ENCODE results near the gene AKAP11. TPM values are rescaled to one million over a fixed set of nuclear protein-coding genes. Genes with fewer than 3 reads are reported as not detected.

Gene AKAP11
- total RNA-seq, 1 donor from 2014 or later = 37.2 TPM

- ATAC-seq (no peak), DNase-seq (no peak)
- no peaks in the 10 kb centered on the region for H3K4me1 ChIP-seq
- H3K4me3 ChIP-seq = no peak overlapping the region
- H3K27me3 ChIP-seq = no peaks in the 10 kb centered on the region
- intact Hi-C loops (cut with DNase I) = no loop called here
- H3K9me3 ChIP-seq = no peaks in the 10 kb centered on the region
- H3K27ac ChIP-seq = no peak overlapping the region
- H3K36me3 ChIP-seq = peaks cover 13% of the 10 kb centered on the region
- no peak for TF ChIP-seq CTCF (IDR thresholded peaks at IDR 0.05)
Measured at GRCh38 chr13:42229287-42229686, 42.7 kb upstream of the AKAP11 start.

GRCh38 chr13:42232671-42233070 is 39.3 kb upstream of the AKAP11 start:
- no peaks in the 10 kb centered on the region for H3K9me3 ChIP-seq
- H3K27me3 ChIP-seq = no peaks in the 10 kb centered on the region
- H3K36me3 ChIP-seq = no peaks in the 10 kb centered on the region
- no peak overlapping the region for H3K4me3 ChIP-seq
- no peak for TF ChIP-seq CTCF (IDR thresholded peaks at IDR 0.05)
- ATAC-seq (no peak), DNase-seq (no peak)
- H3K27ac ChIP-seq = no peak overlapping the region
- intact Hi-C loops (cut with DNase I) = no loop called here
- H3K4me1 ChIP-seq = no peaks in the 10 kb centered on the region

- ATAC-seq = no peak
- no peak for TF ChIP-seq CTCF (IDR thresholded peaks at IDR 0.05)
- intact Hi-C loops (cut with DNase I) = no loop called here
- no peaks in the 10 kb centered on the region for H3K36me3 ChIP-seq
- no peaks in the 10 kb centered on the region for H3K4me1 ChIP-seq
- no peaks in the 10 kb centered on the region for H3K27me3 ChIP-seq
- no peak overlapping the region for H3K27ac ChIP-seq
- no peak for DNase-seq
- H3K4me3 ChIP-seq = no peak overlapping the region
- H3K9me3 ChIP-seq = no peaks in the 10 kb centered on the region
Measured at GRCh38 chr13:42233726-42234125, 38.2 kb upstream of the AKAP11 start.

- no peak for DNase-seq
- intact Hi-C loops (cut with DNase I) = no loop called here
- Histone ChIP-seq H3K27me3 (no peaks in the 10 kb centered on the region), H3K9me3 (no peaks in the 10 kb centered on the region), H3K4me3 (no peak overlapping the region), H3K36me3 (no peaks in the 10 kb centered on the region), H3K27ac (no peak overlapping the region), H3K4me1 (no peaks in the 10 kb centered on the region)
- ATAC-seq = no peak
- TF ChIP-seq CTCF (IDR thresholded peaks at IDR 0.05) = no peak
Measured at GRCh38 chr13:42239161-42239560, 32.8 kb upstream of the AKAP11 start.

GRCh38 chr13:42239644-42240043 is 32.3 kb upstream of the AKAP11 start:
- DNase-seq (no peak), ATAC-seq (no peak)
- no peak for TF ChIP-seq CTCF (IDR thresholded peaks at IDR 0.05)
- Histone ChIP-seq H3K4me3 (no peak overlapping the region), H3K27me3 (no peaks in the 10 kb centered on the region), H3K4me1 (no peaks in the 10 kb centered on the region), H3K36me3 (no peaks in the 10 kb centered on the region), H3K9me3 (no peaks in the 10 kb centered on the region), H3K27ac (no peak overlapping the region)
- intact Hi-C loops (cut with DNase I) = no loop called here

GRCh38 chr13:42246541-42246940 is 25.4 kb upstream of the AKAP11 start:
- no peak for ATAC-seq
- no peak overlapping the region for H3K4me3 ChIP-seq
- DNase-seq = no peak
- no peaks in the 10 kb centered on the region for H3K4me1 ChIP-seq
- no peaks in the 10 kb centered on the region for H3K27me3 ChIP-seq
- TF ChIP-seq CTCF (IDR thresholded peaks at IDR 0.05) = no peak
- H3K36me3 ChIP-seq = no peaks in the 10 kb centered on the region
- no peaks in the 10 kb centered on the region for H3K9me3 ChIP-seq
- intact Hi-C loops (cut with DNase I) = no loop called here
- H3K27ac ChIP-seq = no peak overlapping the region

Measured in upper lobe of right lung (tissue), 1 donor.